ENCODE results near the gene EGFL8. TPM values are rescaled to one million over a fixed set of nuclear protein-coding genes. Genes with fewer than 3 reads are reported as not detected.

The EGFL8 gene
- total RNA-seq, 1 experiment from 2014 or later = 11.1 TPM

DNA sequence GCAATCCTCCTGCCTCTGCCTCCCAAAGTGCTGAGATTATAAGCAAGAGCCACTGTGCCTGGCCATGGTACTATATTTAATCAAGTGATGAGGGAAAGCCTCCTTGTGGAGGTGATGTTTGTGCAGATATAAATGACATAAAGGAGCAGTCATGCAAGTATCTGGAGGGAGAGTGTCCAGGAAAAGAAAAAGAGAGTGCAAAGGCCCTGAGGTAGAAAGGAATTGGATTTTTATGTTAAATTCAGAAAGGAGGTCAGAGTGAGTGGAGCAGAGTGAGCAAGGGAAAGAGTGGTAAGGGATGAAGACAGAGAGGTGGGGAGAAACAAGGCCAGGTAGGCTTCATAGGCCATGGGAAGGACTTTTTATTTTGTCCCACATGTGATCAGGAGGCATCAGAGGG lies 26.9 kb upstream of the EGFL8 start:
- in situ Hi-C loops (cut with HindIII; ENCODE audit: low pct_unique_long_range_greater_than_20kb, low sequenced_read_pairs) (no loop called here), intact Hi-C loops (cut with micrococcal nuclease; ENCODE audit: unreplicated experiment) (no loop called here)
- ATAC-seq (no peak), DNase-seq (ENCODE audit: low read depth, low spot score) (no peak)
- Histone ChIP-seq H3K27me3 (ENCODE audit: control insufficient read depth, insufficient read depth, low read length) (no peaks in the 10 kb centered on the region), H3K4me3 (ENCODE audit: low read depth in 2 of 2, low read length in 2 of 2) (no peak overlapping the region), H3K4me1 (ENCODE audit: control insufficient read depth, insufficient read depth, low read length) (no peaks in the 10 kb centered on the region), H3K9me3 (ENCODE audit: control insufficient read depth, insufficient read depth, low read depth, low read length) (no peaks in the 10 kb centered on the region), H3K27ac (ENCODE audit: low read length) (no peak overlapping the region), H3K36me3 (ENCODE audit: control insufficient read depth, insufficient read depth, low read length) (no peaks in the 10 kb centered on the region)
- ChIA-PET CTCF (no interaction called here), POLR2A (no interaction called here)
- TF ChIP-seq SIN3A (IDR thresholded peaks at IDR 0.05; ENCODE audit: borderline replicate concordance, insufficient read depth, low read depth, low read length) (no peak), POLR2AphosphoS5 (IDR thresholded peaks at IDR 0.05; ENCODE audit: low read depth, low read length) (no peak), TCF7L2 (IDR thresholded peaks at IDR 0.05; ENCODE audit: low read depth, low read length) (no peak)
- TF ChIP-seq, protein P1, sequence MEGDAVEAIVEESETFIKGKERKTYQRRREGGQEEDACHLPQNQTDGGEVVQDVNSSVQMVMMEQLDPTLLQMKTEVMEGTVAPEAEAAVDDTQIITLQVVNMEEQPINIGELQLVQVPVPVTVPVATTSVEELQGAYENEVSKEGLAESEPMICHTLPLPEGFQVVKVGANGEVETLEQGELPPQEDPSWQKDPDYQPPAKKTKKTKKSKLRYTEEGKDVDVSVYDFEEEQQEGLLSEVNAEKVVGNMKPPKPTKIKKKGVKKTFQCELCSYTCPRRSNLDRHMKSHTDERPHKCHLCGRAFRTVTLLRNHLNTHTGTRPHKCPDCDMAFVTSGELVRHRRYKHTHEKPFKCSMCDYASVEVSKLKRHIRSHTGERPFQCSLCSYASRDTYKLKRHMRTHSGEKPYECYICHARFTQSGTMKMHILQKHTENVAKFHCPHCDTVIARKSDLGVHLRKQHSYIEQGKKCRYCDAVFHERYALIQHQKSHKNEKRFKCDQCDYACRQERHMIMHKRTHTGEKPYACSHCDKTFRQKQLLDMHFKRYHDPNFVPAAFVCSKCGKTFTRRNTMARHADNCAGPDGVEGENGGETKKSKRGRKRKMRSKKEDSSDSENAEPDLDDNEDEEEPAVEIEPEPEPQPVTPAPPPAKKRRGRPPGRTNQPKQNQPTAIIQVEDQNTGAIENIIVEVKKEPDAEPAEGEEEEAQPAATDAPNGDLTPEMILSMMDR (IDR thresholded peaks at IDR 0.05) = no peak
- TF ChIP-seq, protein P2, sequence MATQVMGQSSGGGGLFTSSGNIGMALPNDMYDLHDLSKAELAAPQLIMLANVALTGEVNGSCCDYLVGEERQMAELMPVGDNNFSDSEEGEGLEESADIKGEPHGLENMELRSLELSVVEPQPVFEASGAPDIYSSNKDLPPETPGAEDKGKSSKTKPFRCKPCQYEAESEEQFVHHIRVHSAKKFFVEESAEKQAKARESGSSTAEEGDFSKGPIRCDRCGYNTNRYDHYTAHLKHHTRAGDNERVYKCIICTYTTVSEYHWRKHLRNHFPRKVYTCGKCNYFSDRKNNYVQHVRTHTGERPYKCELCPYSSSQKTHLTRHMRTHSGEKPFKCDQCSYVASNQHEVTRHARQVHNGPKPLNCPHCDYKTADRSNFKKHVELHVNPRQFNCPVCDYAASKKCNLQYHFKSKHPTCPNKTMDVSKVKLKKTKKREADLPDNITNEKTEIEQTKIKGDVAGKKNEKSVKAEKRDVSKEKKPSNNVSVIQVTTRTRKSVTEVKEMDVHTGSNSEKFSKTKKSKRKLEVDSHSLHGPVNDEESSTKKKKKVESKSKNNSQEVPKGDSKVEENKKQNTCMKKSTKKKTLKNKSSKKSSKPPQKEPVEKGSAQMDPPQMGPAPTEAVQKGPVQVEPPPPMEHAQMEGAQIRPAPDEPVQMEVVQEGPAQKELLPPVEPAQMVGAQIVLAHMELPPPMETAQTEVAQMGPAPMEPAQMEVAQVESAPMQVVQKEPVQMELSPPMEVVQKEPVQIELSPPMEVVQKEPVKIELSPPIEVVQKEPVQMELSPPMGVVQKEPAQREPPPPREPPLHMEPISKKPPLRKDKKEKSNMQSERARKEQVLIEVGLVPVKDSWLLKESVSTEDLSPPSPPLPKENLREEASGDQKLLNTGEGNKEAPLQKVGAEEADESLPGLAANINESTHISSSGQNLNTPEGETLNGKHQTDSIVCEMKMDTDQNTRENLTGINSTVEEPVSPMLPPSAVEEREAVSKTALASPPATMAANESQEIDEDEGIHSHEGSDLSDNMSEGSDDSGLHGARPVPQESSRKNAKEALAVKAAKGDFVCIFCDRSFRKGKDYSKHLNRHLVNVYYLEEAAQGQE (IDR thresholded peaks at IDR 0.05; ENCODE audit: insufficient read depth in 1 of 2, low read depth in 2 of 2, low read length in 1 of 2) = no peak
- no TSS peak for BruUV-seq (replicated peaks)

DNA sequence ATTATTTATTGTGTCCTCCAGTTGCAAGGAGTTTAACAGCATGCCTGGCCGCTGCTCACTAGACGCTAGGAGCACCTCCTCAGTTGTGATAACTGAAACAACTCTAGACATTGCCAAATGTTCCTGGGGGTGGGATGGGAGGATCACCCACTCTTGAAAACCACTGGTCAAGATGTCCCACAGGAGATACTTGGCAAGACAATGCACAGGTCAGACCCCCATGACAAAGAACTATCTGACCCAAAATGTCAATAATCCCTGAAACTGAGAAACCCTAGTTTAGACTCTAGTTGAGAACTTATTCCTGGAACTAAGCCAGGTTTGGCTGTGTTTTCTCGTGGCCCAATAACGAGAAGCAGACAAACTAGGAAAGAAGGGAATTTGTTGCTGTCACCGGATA lies 24.8 kb upstream of the EGFL8 start:
- Histone ChIP-seq H3K9me3 (ENCODE audit: control insufficient read depth, insufficient read depth, low read depth, low read length) (no peaks in the 10 kb centered on the region), H3K27ac (ENCODE audit: low read length) (no peak overlapping the region), H3K4me3 (ENCODE audit: low read depth in 2 of 2, low read length in 2 of 2) (no peak overlapping the region), H3K27me3 (ENCODE audit: control insufficient read depth, insufficient read depth, low read length) (no peaks in the 10 kb centered on the region), H3K36me3 (ENCODE audit: control insufficient read depth, insufficient read depth, low read length) (no peaks in the 10 kb centered on the region), H3K4me1 (ENCODE audit: control insufficient read depth, insufficient read depth, low read length) (no peaks in the 10 kb centered on the region)
- no TSS peak for BruUV-seq (replicated peaks)
- ChIA-PET POLR2A (no interaction called here), CTCF (no interaction called here)
- intact Hi-C loops (cut with micrococcal nuclease; ENCODE audit: unreplicated experiment) = no loop called here
- ATAC-seq (no peak), DNase-seq (ENCODE audit: low read depth, low spot score) (no peak)
- in situ Hi-C loops (cut with HindIII; ENCODE audit: low pct_unique_long_range_greater_than_20kb, low sequenced_read_pairs) = no loop called here
- no peak for TF ChIP-seq POLR2AphosphoS5 (IDR thresholded peaks at IDR 0.05; ENCODE audit: low read depth, low read length)
- TF ChIP-seq, protein P2 (IDR thresholded peaks at IDR 0.05; ENCODE audit: insufficient read depth in 1 of 2, low read depth in 2 of 2, low read length in 1 of 2) = no peak
